ENCODE data around the gene SFSWAP. TPM values are rescaled to one million over a fixed set of nuclear protein-coding genes. Genes with fewer than 3 reads are reported as not detected.

SFSWAP gene
- total and polyA plus RNA-seq, 2 of the 8 experiments (the other 6 are each of a cell fraction or from before 2014, with no cell fraction given) = 36.5 to 49.5 TPM

DNA sequence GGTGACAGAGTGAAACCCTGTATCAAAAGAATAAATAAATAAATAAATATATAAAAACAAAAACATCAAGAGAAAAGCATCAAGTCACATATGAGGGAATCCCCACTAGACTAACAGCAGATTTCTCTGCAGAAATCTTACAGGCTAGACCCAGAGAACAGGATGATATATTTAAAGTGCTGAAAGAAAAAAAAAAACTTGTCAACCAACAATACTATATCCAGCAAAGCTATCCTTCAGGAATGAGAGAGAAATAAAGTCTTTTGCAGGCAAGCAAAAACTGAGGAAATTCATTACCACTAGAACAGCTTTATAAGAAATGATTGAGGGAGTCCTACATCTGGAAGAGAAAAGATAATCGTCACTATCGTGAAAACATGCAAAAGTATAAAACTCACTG is 6.4 kb upstream of the SFSWAP start:
- H2BK120ac ChIP-seq (replicated peaks; ENCODE audit: low read depth, low read length) = no peak overlapping the region
- no peak overlapping the region for H3K4ac ChIP-seq (replicated peaks; ENCODE audit: insufficient read length, low read depth, low read length)
- H2BK15ac ChIP-seq (ENCODE audit: low read length) = no peak overlapping the region
- H2AFZ ChIP-seq (ENCODE audit: low read length) = no peak overlapping the region
- no peaks in the 10 kb centered on the region for H3K79me2 ChIP-seq (ENCODE audit: control insufficient read depth in 1 of 2, insufficient read depth in 2 of 2, low read length in 2 of 2)
- peaks cover 0 to 3% of the 10 kb centered on the region in 2 experiments; a peak in 1 of 4 replicates for H3K9me3 ChIP-seq (ENCODE audit: insufficient read depth in 2 of 2, low read depth in 1 of 2, low read length in 1 of 2)
- H3K4me3 ChIP-seq (ENCODE audit: extremely low read depth in 1 of 4, insufficient read depth in 2 of 4, low read depth in 3 of 4, low read length in 4 of 4) = no peak overlapping the region
- no peaks in the 10 kb centered on the region for H3K23me2 ChIP-seq (ENCODE audit: low read depth, low read length)
- no peak overlapping the region for H3K56ac ChIP-seq (replicated peaks; ENCODE audit: insufficient read length, low read depth, low read length)
- no peak overlapping the region for H2AK5ac ChIP-seq (ENCODE audit: low read depth, low read length)
- H3K79me1 ChIP-seq (ENCODE audit: low read depth, low read length) = no peaks in the 10 kb centered on the region
- ChIA-PET CTCF (ENCODE audit: partially characterized antibody) (interaction anchor here (0.9 kb wide), 1 partner anchor 100 kb away, joined by 4 read pairs; no protein-coding TSS in a partner anchor), POLR2A (ENCODE audit: partially characterized antibody) (interaction anchor here (0.7 to 1.0 kb wide), 2 partner anchors 112 to 225 kb away, joined by 3 read pairs; partner anchors contain the start of gene PUS1)
- WGBS, 2 experiments (ENCODE audit: extremely low coverage in 1 of 2, insufficient coverage in 1 of 2, insufficient read length in 1 of 2, insufficient replicate concordance in 2 of 2, low coverage in 1 of 2, low lambda C conversion rate in 2 of 2, missing lambda C conversion rate in 1 of 2) = 83% methylated on average over 2 of the region's 2 CpGs; no CpG with 5 or more reads in 1 of the 2 experiments
- H4K20me1 ChIP-seq (replicated peaks in 1 of 2; ENCODE audit: control insufficient read depth in 1 of 2, insufficient read depth in 2 of 2, low read length in 2 of 2) = no peaks in the 10 kb centered on the region
- FAIRE-seq (no peak), DNase-seq (ENCODE audit: low read depth in 1 of 2, low spot score in 2 of 2) (no peak)
- H3K9ac ChIP-seq (replicated peaks in 1 of 4; ENCODE audit: extremely low read depth in 1 of 4, low read depth in 3 of 4, low read length in 3 of 4) = no peak overlapping the region
- H3K23ac ChIP-seq (ENCODE audit: insufficient read length) = no peak overlapping the region
- H3K36me3 ChIP-seq (ENCODE audit: control insufficient read depth in 2 of 4, insufficient read depth in 4 of 4, low read length in 3 of 4) = no peaks in the 10 kb centered on the region; a peak in 1 of 8 replicates
- H4K5ac ChIP-seq (ENCODE audit: insufficient read length, low read depth, low read length) = no peak overlapping the region
- no peak overlapping the region for H3K4me2 ChIP-seq (ENCODE audit: insufficient read depth in 1 of 2, low read depth in 2 of 2, low read length in 2 of 2)
- no peak overlapping the region for H4K91ac ChIP-seq (replicated peaks; ENCODE audit: insufficient read length, low read length)
- no peak overlapping the region for H2BK20ac ChIP-seq (ENCODE audit: low read length)
- no peak overlapping the region for H3K18ac ChIP-seq (ENCODE audit: extremely low read depth, low read length)
- peaks cover 0 to 2% (median under 1%) of the 10 kb centered on the region in 4 experiments; a peak in 3 of 7 replicates for H3K27me3 ChIP-seq (replicated peaks in 1 of 4; ENCODE audit: control insufficient read depth in 3 of 4, extremely low read depth in 1 of 4, insufficient read depth in 3 of 4, low read length in 3 of 4)
- no peak overlapping the region for H3K27ac ChIP-seq (ENCODE audit: low read depth, low read length)
- no peak overlapping the region for H3K14ac ChIP-seq (ENCODE audit: insufficient read length)
- no peak overlapping the region for H4K8ac ChIP-seq (ENCODE audit: extremely low read depth, insufficient read depth, low read length)
- H2BK5ac ChIP-seq (ENCODE audit: low read depth, low read length) = no peak overlapping the region
- H2BK12ac ChIP-seq (ENCODE audit: low read depth, low read length) = no peak overlapping the region
- no peaks in the 10 kb centered on the region for H3K4me1 ChIP-seq (replicated peaks in 1 of 4; ENCODE audit: control insufficient read depth in 3 of 4, insufficient read depth in 4 of 4, low read length in 3 of 4)
- TF ChIP-seq SUZ12 (IDR thresholded peaks at IDR 0.05; ENCODE audit: low read length) = no peak
- no peak for TF ChIP-seq CHD2 (IDR thresholded peaks at IDR 0.05; ENCODE audit: low read length)
- TF ChIP-seq, protein P1, sequence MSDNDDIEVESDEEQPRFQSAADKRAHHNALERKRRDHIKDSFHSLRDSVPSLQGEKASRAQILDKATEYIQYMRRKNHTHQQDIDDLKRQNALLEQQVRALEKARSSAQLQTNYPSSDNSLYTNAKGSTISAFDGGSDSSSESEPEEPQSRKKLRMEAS (IDR thresholded peaks at IDR 0.05) = no peak
- no peak for TF ChIP-seq BACH1 (IDR thresholded peaks at IDR 0.05; ENCODE audit: low read length)
- no peak for TF ChIP-seq PHF8 (conservative IDR thresholded peaks at IDR 0.05; ENCODE audit: low read depth, low read length)
- TF ChIP-seq EP300 (IDR thresholded peaks at IDR 0.05; ENCODE audit: borderline replicate concordance in 1 of 2, low read depth in 2 of 2, low read length in 2 of 2) = no peak
- TF ChIP-seq RXRA (IDR thresholded peaks at IDR 0.05; ENCODE audit: insufficient read depth, low read depth, low read length) = no peak
- no peak for TF ChIP-seq KDM4A (IDR thresholded peaks at IDR 0.05; ENCODE audit: low read depth, low read length, severe bottlenecking)
- TF ChIP-seq RFX5 (IDR thresholded peaks at IDR 0.05; ENCODE audit: borderline replicate concordance, low read depth, low read length) = no peak
- TF ChIP-seq HDAC2 (IDR thresholded peaks at IDR 0.05; ENCODE audit: borderline replicate concordance in 1 of 2, low read depth in 2 of 2, low read length in 2 of 2) = no peak
- TF ChIP-seq TEAD4 (IDR thresholded peaks at IDR 0.05; ENCODE audit: low read depth, low read length) = no peak
